GM21423 (cell line): Measurements from ENCODE around the gene SPX.

Experiments
- ATAC-seq: cut with Tn5 transposase; IDR thresholded peaks from one replicate; pipeline ENCODE4 v1.9.1; 2021; ENCODE audit warnings: mild to moderate bottlenecking, moderate library complexity; ENCODE audit not compliant: unreplicated experiment

SPX gene

DNA sequence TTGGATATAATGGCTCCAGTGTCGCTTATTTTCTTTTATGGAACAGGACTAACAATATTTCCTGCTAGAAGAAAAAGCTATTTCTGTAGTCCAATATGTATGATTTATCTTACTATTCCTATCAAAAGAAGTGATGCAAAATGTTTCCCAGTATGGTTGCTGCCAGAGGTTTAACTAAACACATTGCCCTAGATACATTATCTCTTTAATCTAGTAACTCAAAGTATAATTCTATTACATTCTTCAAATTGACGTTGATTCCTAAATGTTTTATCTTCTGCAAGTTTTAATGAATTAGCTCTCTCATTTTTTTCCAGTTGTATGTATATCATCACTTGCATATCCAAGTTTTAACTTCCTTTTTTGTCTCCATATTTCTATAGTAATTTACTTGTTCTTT is 50.3 kb downstream of the SPX start:
- no peak for ATAC-seq

GRCh38 chr12:21577516-21577915 is 51.4 kb downstream of the SPX start:
- no peak for ATAC-seq

- ATAC-seq: no peak
Measured at GRCh38 chr12:21580748-21581516, 54.8 kb downstream of the SPX start.
